HG03103 (cell line): ENCODE measurements around the gene IFT172.
"Not testable (repeated sequence)": the region's sequence is repeated elsewhere in the genome, so short reads cannot be mapped to it uniquely, and the experiment has no call there.

Source experiments
- ATAC-seq: cut with Tn5 transposase; IDR thresholded peaks from one replicate; pipeline ENCODE4 v1.9.1; 2021; ENCODE audit warnings: low read depth; ENCODE audit not compliant: unreplicated experiment

The IFT172 gene

GRCh38 chr2:27428213-27428977 lies 61.1 kb downstream of the IFT172 start, which contains the start of gene NRBP1:
NRBP1 (plus strand) TSS chr2:27428631; CDS start chr2:27433274, 4,643 bp downstream.
- ATAC-seq, result peak; percentile 80

DNA sequence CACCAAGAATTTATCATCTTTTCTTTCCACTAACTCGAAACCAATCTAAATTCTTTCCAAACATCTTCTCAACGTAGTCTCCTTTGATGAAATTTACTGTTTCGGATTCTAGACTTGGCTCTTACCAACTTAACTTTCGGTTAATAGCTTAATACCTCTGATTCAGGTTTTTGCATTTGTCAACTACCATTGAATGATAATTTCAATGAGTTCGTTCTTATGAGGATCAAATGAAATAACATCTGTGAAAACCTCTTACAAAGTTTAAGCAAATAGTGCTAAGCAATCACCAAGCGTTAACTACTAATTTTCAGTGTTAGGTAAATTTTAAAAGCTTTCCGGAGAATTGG lies 61.7 kb downstream of the IFT172 start:
- no peak for ATAC-seq

DNA sequence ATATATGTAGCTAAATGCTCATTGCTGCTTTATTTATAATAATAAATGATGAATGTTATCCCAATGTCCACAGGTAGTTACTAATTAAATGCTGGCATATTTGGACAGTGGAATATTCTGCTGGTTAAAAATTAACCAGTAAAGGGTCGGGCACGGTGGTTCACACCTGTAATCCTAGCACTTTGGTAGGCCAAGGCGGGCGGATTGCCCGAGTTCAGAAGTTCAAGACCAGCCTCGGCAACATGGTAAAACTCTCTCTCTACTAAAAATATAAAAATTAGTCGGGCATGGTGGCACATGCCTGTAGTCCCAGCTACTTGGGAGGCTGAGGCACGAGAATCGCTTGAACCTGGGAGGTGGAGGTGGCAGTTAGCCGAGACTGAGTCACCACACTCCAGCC lies 64.5 kb downstream of the IFT172 start:
- not testable (repeated sequence) for ATAC-seq

- ATAC-seq, result no peak
Observed at GRCh38 chr2:27422958-27423357, 66.6 kb downstream of the IFT172 start.

GRCh38 chr2:27421660-27422250 lies 67.8 kb downstream of the IFT172 start:
- no peak for ATAC-seq

- no peak for ATAC-seq
Observed at GRCh38 chr2:27420996-27421395, 68.5 kb downstream of the IFT172 start.

GRCh38 chr2:27416151-27416550 lies 73.4 kb downstream of the IFT172 start:
- no peak for ATAC-seq

- no peak for ATAC-seq
Observed at GRCh38 chr2:27412419-27413152, 77.0 kb downstream of the IFT172 start.

- ATAC-seq, result peak; percentile 87
Observed at GRCh38 chr2:27409321-27410073, 80.0 kb downstream of the IFT172 start, which contains the start of gene PPM1G. PPM1G (minus strand) TSS chr2:27409591; CDS start chr2:27409422, 169 bp downstream.

- peak; percentile 14 for ATAC-seq
Observed at GRCh38 chr2:27408601-27409320, 80.8 kb downstream of the IFT172 start.

DNA sequence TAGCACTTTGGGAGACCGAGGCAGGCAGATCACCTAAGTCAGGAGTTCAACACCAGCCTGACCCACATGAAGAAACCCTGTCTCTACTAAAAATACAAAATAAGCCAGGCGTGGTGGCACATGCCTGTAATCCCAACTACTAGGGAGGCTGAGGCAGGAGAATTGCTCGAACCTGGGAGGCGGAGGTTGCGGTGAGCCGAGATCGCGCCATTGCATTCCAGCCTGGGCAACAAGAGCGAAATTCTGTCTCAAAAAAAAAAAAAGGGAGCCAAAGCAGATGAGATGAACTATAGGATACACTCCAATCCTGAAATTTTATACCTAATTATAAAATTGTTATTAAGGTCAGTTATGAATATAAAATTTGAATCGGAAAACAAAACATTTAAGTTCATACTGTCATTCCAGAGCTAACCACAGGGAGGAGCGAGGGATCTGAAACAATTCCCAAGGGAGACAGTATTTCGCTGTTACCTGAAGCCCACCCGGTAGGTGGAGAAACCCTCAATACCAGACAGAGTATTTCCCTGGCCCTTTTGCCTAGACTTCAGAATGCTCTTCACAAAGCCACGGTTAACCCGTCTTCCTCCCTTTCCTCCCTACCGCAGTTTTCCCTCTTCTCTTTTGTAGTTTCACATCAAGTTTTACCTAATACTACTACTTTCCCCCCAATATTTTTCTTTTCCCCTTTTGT lies 81.6 kb downstream of the IFT172 start:
- no peak for ATAC-seq

GRCh38 chr2:27400348-27401135 lies 89.0 kb downstream of the IFT172 start:
- ATAC-seq, result no peak

DNA sequence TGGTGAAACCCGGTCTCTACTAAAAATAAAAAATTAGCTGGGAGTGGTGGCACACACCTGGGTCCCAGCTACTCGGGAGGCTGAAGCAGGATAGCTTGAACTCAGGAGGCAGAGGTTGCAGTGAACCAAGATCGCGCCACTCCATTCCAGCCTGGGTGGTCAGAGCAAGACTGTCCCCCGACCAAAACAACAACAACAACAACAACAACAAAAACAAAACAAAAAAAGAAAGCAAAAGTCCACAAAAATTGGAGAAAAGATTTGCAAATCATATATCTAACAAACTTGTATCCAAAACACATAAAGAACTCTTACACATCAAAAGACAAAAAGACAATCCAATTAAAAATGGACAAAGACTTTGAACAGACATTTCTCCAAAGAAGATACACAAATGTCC lies 90.6 kb downstream of the IFT172 start:
- no peak for ATAC-seq
